GM23338 (cell line): ENCODE measurements around the gene CHST13.

Source experiments
- CREB1 ChIP-seq: fragments of 250-450 bp; sonication (Bioruptor Pico); IDR thresholded peaks from 2 replicates; pipeline ENCODE4 v1.5.0; 2020; ENCODE audit warnings: low read depth, mild to moderate bottlenecking, moderate library complexity
- CTCF ChIP-seq, 2 experiments: fragments of 200-600 bp in 1 of 2; sonication (generic) in 1 of 2; conservative IDR thresholded peaks; 2 replicates each; pipeline versions ENCODE4 v1.5.1 to v1.6.1; 2016 to 2017; ENCODE audit warnings: antibody characterized with exemption in 2 of 2, low read depth in 2 of 2, mild to moderate bottlenecking in 2 of 2, moderate library complexity in 1 of 2
- ETS1 ChIP-seq: IDR thresholded peaks from 2 replicates; pipeline ENCODE4 v1.6.1; 2016; ENCODE audit warnings: antibody characterized with exemption
- EZH2 ChIP-seq: fragments of 200-600 bp; sonication (generic); IDR thresholded peaks from one replicate; pipeline ENCODE4 v1.8.0; 2017; ENCODE audit warnings: antibody characterized with exemption, mild to moderate bottlenecking, low read depth; ENCODE audit not compliant: unreplicated experiment
- EZH2phosphoT487 ChIP-seq: fragments of 200-600 bp; sonication (generic); IDR thresholded peaks from one replicate; pipeline ENCODE4 v1.8.1; 2018; ENCODE audit warnings: antibody characterized with exemption; ENCODE audit not compliant: unreplicated experiment
- JUNB ChIP-seq: IDR thresholded peaks from one replicate; pipeline ENCODE4 v1.6.1; 2016; ENCODE audit warnings: antibody characterized with exemption; ENCODE audit not compliant: unreplicated experiment
- POLR2AphosphoS5 ChIP-seq: IDR thresholded peaks from 2 replicates; pipeline ENCODE4 v1.6.1; 2016; ENCODE audit warnings: antibody characterized with exemption, low read depth
- REST ChIP-seq: IDR thresholded peaks from one replicate; pipeline ENCODE4 v1.6.1; 2018; ENCODE audit warnings: antibody characterized with exemption; ENCODE audit not compliant: unreplicated experiment
- STAT1 ChIP-seq: IDR thresholded peaks from one replicate; pipeline ENCODE4 v1.6.1; 2016; ENCODE audit warnings: antibody characterized with exemption; ENCODE audit not compliant: unreplicated experiment

- TF ChIP-seq CTCF (conservative IDR thresholded peaks at IDR 0.05; ENCODE audit: low read depth in 2 of 2) (no peak), REST (no peak), EZH2 (no peak), JUNB (no peak), POLR2AphosphoS5 (no peak), STAT1 (no peak), EZH2phosphoT487 (no peak), CREB1 (no peak), ETS1 (no peak)
Measured at GRCh38 chr3:126484662-126485061, 39.3 kb upstream of the CHST13 start.
